Suprapubic skin (tissue), 4 donors: ENCODE measurements around the gene CFAP65.

Experiments used
- CTCF ChIP-seq, 2 donors: fragments of 200-600 bp in 1 of 2; fragments of 450-650 bp in 1 of 2; sonication (generic) in 1 of 2; IDR thresholded peaks; one replicate each; pipeline ENCODE4 v1.5.1; 2016 to 2019; ENCODE audit warnings: antibody characterized with exemption in 2 of 2, mild to moderate bottlenecking in 1 of 2, moderate library complexity in 1 of 2
- POLR2A ChIP-seq, 2 donors: fragments of 450-650 bp; IDR thresholded peaks; one replicate each; pipeline ENCODE4 v1.6.1; 2017; ENCODE audit warnings: antibody characterized with exemption in 2 of 2, mild to moderate bottlenecking in 2 of 2, moderate library complexity in 2 of 2
- POLR2AphosphoS5 ChIP-seq, 3 donors: sonication (generic); formaldehyde crosslinking; IDR thresholded peaks; one replicate each; pipeline ENCODE4 v1.6.1; 2017; ENCODE audit warnings: antibody characterized with exemption in 3 of 3

- no peak for TF ChIP-seq POLR2AphosphoS5 (IDR thresholded peaks at IDR 0.05)
- no peak for TF ChIP-seq CTCF (IDR thresholded peaks at IDR 0.05)
- TF ChIP-seq POLR2A (IDR thresholded peaks at IDR 0.05) = no peak
Measured at GRCh38 chr2:219089330-219089729, 48.0 kb upstream of the CFAP65 start.
